IMR-90 (cell line): ENCODE data around the gene ERVK3-1.

ENCODE experiments used
- BHLHE40 ChIP-seq: fragments of 150-350 bp; IDR thresholded peaks from 2 replicates; pipeline ENCODE4 v1.6.1; 2016; ENCODE audit warnings: mild to moderate bottlenecking, low read depth, low read length
- CTCF ChIP-seq: conservative IDR thresholded peaks from 2 replicates; pipeline ENCODE4 v1.5.1; 2012; ENCODE audit warnings: mild to moderate bottlenecking, low read depth, low read length, improper control_type of control experiment
- POLR2A ChIP-seq: IDR thresholded peaks from 2 replicates; pipeline ENCODE4 v1.6.1; 2012; ENCODE audit warnings: mild to moderate bottlenecking, low read depth, low read length
- USF2 ChIP-seq: fragments of 150-350 bp; IDR thresholded peaks from 2 replicates; pipeline ENCODE4 v1.6.1; 2017; ENCODE audit warnings: mild to moderate bottlenecking, antibody characterized with exemption, low read length, low read depth

DNA sequence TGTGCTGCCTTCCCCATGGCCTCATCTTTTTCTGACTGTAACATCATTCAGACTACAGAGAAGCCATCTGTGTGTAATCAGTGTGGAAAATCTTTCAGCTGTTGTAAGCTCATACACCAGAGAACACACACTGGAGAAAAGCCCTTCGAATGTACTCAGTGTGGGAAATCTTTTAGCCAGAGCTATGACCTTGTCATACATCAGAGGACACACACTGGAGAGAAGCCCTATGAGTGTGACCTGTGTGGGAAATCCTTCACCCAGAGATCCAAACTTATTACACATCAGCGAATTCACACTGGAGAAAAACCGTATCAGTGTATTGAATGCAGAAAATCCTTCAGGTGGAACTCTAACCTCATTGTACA lies 43.6 kb upstream of the ERVK3-1 start:
- TF ChIP-seq POLR2A (no peak), BHLHE40 (no peak), CTCF (no peak), USF2 (no peak)
